ENCODE measurements around the gene UNC5CL. TPM values are rescaled to one million over a fixed set of nuclear protein-coding genes. Genes with fewer than 3 reads are reported as not detected.

UNC5CL gene
- total RNA-seq, 1 experiment from 2014 or later: 0.81 TPM

- H3K9ac ChIP-seq (ENCODE audit: extremely low read depth, insufficient read length, low read length): no peak within 1 kb of the TSS
- no peak within 1 kb of the TSS for H4K8ac ChIP-seq (replicated peaks; ENCODE audit: insufficient read length, low read depth, low read length)
- no peaks in the 10 kb centered on the region; a peak in 1 of 5 replicates for H3K9me3 Mint-ChIP-seq
- no peaks in the 10 kb centered on the region for H3K9me3 ChIP-seq (ENCODE audit: control insufficient read depth, low read depth, low read length)
- no peak within 1 kb of the TSS; a peak in 2 of 7 replicates for H3K27ac Mint-ChIP-seq
- H4K5ac ChIP-seq (ENCODE audit: insufficient read length, low read depth, low read length): no peak within 1 kb of the TSS
- no peak within 1 kb of the TSS for H2BK15ac ChIP-seq (ENCODE audit: low read depth, low read length)
- no peak within 1 kb of the TSS for H2AK5ac ChIP-seq (ENCODE audit: insufficient read length, low read length)
- H3K4ac ChIP-seq (ENCODE audit: low read depth, low read length): no peak within 1 kb of the TSS
- TF ChIP-seq CTCF (conservative IDR thresholded peaks at IDR 0.05): no peak
- no peak within 1 kb of the TSS for H2BK20ac ChIP-seq (ENCODE audit: low read depth, low read length, poor library complexity, severe bottlenecking)
- H3K79me2 ChIP-seq (ENCODE audit: insufficient read depth, low read length): no peaks in the 10 kb centered on the region
- H3T11ph ChIP-seq (ENCODE audit: low read length): no peak within 1 kb of the TSS
- H2AFZ ChIP-seq (ENCODE audit: low read length): no peak within 1 kb of the TSS
- H3K36me3 Mint-ChIP-seq (ENCODE audit: insufficient read depth in 1 of 3, low read depth in 3 of 3): no peaks in the 10 kb centered on the region
- H3K27me3 ChIP-seq (ENCODE audit: insufficient read depth, low read length): no peaks in the 10 kb centered on the region
- no peak for DNase-seq
- H3K4me1 Mint-ChIP-seq: peaks cover 8 to 17% of the 10 kb centered on the region in 2 experiments
- H3K27me3 Mint-ChIP-seq (ENCODE audit: low read depth): no peaks in the 10 kb centered on the region; the same call in 1 of the 2 replicates
- no peaks in the 10 kb centered on the region for H4K20me1 ChIP-seq (ENCODE audit: control insufficient read depth, insufficient read depth, insufficient read length)
- H3K27ac ChIP-seq (ENCODE audit: insufficient read length, low read depth, low read length): no peak within 1 kb of the TSS
- WGBS (ENCODE audit: extremely low coverage, insufficient read length, low lambda C conversion rate): no CpG with 5 or more reads among the region's 10 CpGs
- H3K18ac ChIP-seq (ENCODE audit: insufficient read length, low read depth, low read length): no peak within 1 kb of the TSS
- H2BK12ac ChIP-seq (ENCODE audit: insufficient read length, low read depth, low read length): no peak within 1 kb of the TSS
- H3K23ac ChIP-seq (ENCODE audit: insufficient read length, low read depth, low read length): no peak within 1 kb of the TSS
- H3K14ac ChIP-seq (ENCODE audit: insufficient read depth, low read length): no peak within 1 kb of the TSS
- no peak within 1 kb of the TSS for H2BK5ac ChIP-seq (ENCODE audit: insufficient read length, low read length)
- no peak within 1 kb of the TSS for H3K56ac ChIP-seq (ENCODE audit: insufficient read length, low read depth, low read length)
- no peaks in the 10 kb centered on the region for H3K79me1 ChIP-seq (ENCODE audit: insufficient read depth, low read depth, low read length, poor library complexity, severe bottlenecking)
- no peak within 1 kb of the TSS for H3K4me3 Mint-ChIP-seq
- H3K4me2 ChIP-seq (ENCODE audit: insufficient read depth, insufficient read length, low read length): no peak within 1 kb of the TSS
- H4K91ac ChIP-seq (ENCODE audit: insufficient read length, low read depth, low read length): no peak within 1 kb of the TSS
- no peaks in the 10 kb centered on the region for H3K4me1 ChIP-seq (ENCODE audit: insufficient read depth, low read length)
- no peak within 1 kb of the TSS for H2BK120ac ChIP-seq (ENCODE audit: low read depth, low read length, poor library complexity, severe bottlenecking)
- no peaks in the 10 kb centered on the region for H3K23me2 ChIP-seq (ENCODE audit: insufficient read length, low read depth, low read length, poor library complexity, severe bottlenecking)
Measured at GRCh38 chr6:41042226-41043055, 3.4 kb upstream of the UNC5CL start, which contains the start of gene TSPO2. TSPO2 (plus strand) TSS chr6:41042467; CDS start chr6:41042986, 519 bp downstream.
